Right lobe of liver (tissue), 4 donors: Measurements from ENCODE around the gene CFAP90.

Experiments
- POLR2A ChIP-seq: fragments of 450-650 bp; IDR thresholded peaks from one replicate; pipeline ENCODE4 v1.6.1; 2017; ENCODE audit warnings: antibody characterized with exemption, mild to moderate bottlenecking
- TF ChIP-seq, protein P1 (sequence below), 4 donors: fragments of 200-600 bp in 3 of 4; fragments of 450-650 bp in 1 of 4; IDR thresholded peaks; one replicate each; pipeline versions ENCODE4 v1.5.1 to v1.8.0; 2016 to 2022; ENCODE audit warnings: antibody characterized with exemption in 4 of 4, mild to moderate bottlenecking in 2 of 4
- donor health status: DM: no; HTN: no; CAD: no.
- donor health status: DM: no; HTN: no; CAD: no.
- donor health status: DM: no; HTN: yes; CAD: no.

DNA sequence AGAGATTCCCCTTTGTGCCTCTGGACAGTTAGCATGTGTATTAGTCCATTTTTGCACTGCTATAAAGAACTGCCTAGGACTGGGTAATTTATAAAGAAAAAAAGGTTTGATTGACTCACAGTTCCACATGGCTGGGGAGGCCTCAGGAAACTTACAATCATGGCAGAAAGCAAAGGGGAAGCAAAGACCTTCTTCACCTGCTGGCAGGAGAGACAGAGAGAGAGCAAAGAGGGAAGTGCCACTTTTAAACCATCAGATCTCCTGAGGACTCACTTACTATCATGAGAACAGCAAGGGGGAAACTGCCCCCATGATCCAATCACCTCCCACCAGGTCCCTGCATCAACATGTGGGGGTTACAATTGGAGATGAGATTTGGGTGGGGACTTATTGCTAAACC, 6.0 kb downstream of the CFAP90 start:
- TF ChIP-seq, protein P1, sequence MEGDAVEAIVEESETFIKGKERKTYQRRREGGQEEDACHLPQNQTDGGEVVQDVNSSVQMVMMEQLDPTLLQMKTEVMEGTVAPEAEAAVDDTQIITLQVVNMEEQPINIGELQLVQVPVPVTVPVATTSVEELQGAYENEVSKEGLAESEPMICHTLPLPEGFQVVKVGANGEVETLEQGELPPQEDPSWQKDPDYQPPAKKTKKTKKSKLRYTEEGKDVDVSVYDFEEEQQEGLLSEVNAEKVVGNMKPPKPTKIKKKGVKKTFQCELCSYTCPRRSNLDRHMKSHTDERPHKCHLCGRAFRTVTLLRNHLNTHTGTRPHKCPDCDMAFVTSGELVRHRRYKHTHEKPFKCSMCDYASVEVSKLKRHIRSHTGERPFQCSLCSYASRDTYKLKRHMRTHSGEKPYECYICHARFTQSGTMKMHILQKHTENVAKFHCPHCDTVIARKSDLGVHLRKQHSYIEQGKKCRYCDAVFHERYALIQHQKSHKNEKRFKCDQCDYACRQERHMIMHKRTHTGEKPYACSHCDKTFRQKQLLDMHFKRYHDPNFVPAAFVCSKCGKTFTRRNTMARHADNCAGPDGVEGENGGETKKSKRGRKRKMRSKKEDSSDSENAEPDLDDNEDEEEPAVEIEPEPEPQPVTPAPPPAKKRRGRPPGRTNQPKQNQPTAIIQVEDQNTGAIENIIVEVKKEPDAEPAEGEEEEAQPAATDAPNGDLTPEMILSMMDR (IDR thresholded peaks at IDR 0.05) = no peak
- TF ChIP-seq POLR2A = no peak
